SK-N-SH treated with all-trans-retinoic acid at 6 μM for 48 hours (cell line): ENCODE results near the gene GRPEL2.

ENCODE experiments used
- ATAC-seq: fragments of 200-7000 bp; cut with Tn5 transposase; 3 replicates; pipeline ENCODE4 v1.9.1; 2020; ENCODE audit warnings: mild to moderate bottlenecking, moderate library complexity
- ARNTL ChIP-seq: fragments of 450-650 bp; formaldehyde crosslinking; IDR thresholded peaks from 2 replicates; pipeline ENCODE4 v1.5.0; 2020; ENCODE audit warnings: low read depth, mild to moderate bottlenecking, moderate library complexity, borderline replicate concordance
- BACH2 ChIP-seq: fragments of 250-450 bp; sonication (Bioruptor Pico); IDR thresholded peaks from 2 replicates; pipeline ENCODE4 v1.9.0; 2021; ENCODE audit warnings: mild to moderate bottlenecking, borderline replicate concordance
- CREB5 ChIP-seq: fragments of 250-450 bp; sonication (Bioruptor Pico); IDR thresholded peaks from 2 replicates; pipeline ENCODE4 v1.5.1; 2020; ENCODE audit warnings: low read depth, mild to moderate bottlenecking, moderate library complexity
- CSDC2 ChIP-seq: fragments of 250-450 bp; sonication (Bioruptor Pico); IDR thresholded peaks from 2 replicates; pipeline ENCODE4 v1.5.0; 2020; ENCODE audit warnings: mild to moderate bottlenecking, moderate library complexity
- ESRRG ChIP-seq: fragments of 250-450 bp; sonication (Bioruptor Pico); IDR thresholded peaks from 2 replicates; pipeline ENCODE4 v1.6.1; 2021; ENCODE audit warnings: mild to moderate bottlenecking
- GLIS3 ChIP-seq: fragments of 250-450 bp; sonication (Bioruptor Pico); IDR thresholded peaks from 2 replicates; pipeline ENCODE4 v1.5.0; 2020; ENCODE audit warnings: mild to moderate bottlenecking, moderate library complexity
- ISL1 ChIP-seq: fragments of 250-450 bp; sonication (Bioruptor Pico); IDR thresholded peaks from 2 replicates; pipeline ENCODE4 v2.1.2; 2022; ENCODE audit warnings: mild to moderate bottlenecking, moderate library complexity
- PATZ1 ChIP-seq: fragments of 250-450 bp; sonication (Bioruptor Pico); IDR thresholded peaks from 2 replicates; pipeline ENCODE4 v1.8.0; 2020; ENCODE audit warnings: mild to moderate bottlenecking, moderate library complexity, borderline replicate concordance
- POU6F1 ChIP-seq: fragments of 250-450 bp; sonication (Bioruptor Pico); IDR thresholded peaks from 2 replicates; pipeline ENCODE4 v1.8.0; 2021; ENCODE audit warnings: low read depth, mild to moderate bottlenecking, moderate library complexity, borderline replicate concordance
- PPARA ChIP-seq: fragments of 250-450 bp; sonication (Bioruptor Pico); IDR thresholded peaks from 2 replicates; pipeline ENCODE4 v1.5.0; 2020; ENCODE audit warnings: mild to moderate bottlenecking, borderline replicate concordance
- RARB ChIP-seq: fragments of 250-450 bp; sonication (Bioruptor Pico); IDR thresholded peaks from 2 replicates; pipeline ENCODE4 v1.8.0; 2021; ENCODE audit warnings: mild to moderate bottlenecking, moderate library complexity
- SNAI2 ChIP-seq: fragments of 250-450 bp; sonication (Bioruptor Pico); IDR thresholded peaks from 2 replicates; pipeline ENCODE4 v1.5.0; 2020; ENCODE audit warnings: mild to moderate bottlenecking, moderate library complexity
- TCF4 ChIP-seq: fragments of 250-450 bp; sonication (Bioruptor Pico); IDR thresholded peaks from 2 replicates; pipeline ENCODE4 v1.8.0; 2021; ENCODE audit warnings: mild to moderate bottlenecking, moderate library complexity, borderline replicate concordance
- TOX ChIP-seq: fragments of 250-450 bp; sonication (Bioruptor Pico); IDR thresholded peaks from 2 replicates; pipeline ENCODE4 v1.8.0; 2021; ENCODE audit warnings: mild to moderate bottlenecking, moderate library complexity, borderline replicate concordance
- ZC3H10 ChIP-seq: fragments of 250-450 bp; sonication (Bioruptor Pico); IDR thresholded peaks from 2 replicates; pipeline ENCODE4 v1.5.1; 2021; ENCODE audit warnings: mild to moderate bottlenecking, moderate library complexity
- ZFP3 ChIP-seq: fragments of 250-450 bp; sonication (Bioruptor Pico); IDR thresholded peaks from 2 replicates; pipeline ENCODE4 v1.5.0; 2020; ENCODE audit warnings: mild to moderate bottlenecking, moderate library complexity
- ZFP30 ChIP-seq: fragments of 450-650 bp; formaldehyde crosslinking; IDR thresholded peaks from 2 replicates; pipeline ENCODE4 v1.5.0; 2022; ENCODE audit warnings: mild to moderate bottlenecking, moderate library complexity
- ZNF565 ChIP-seq: fragments of 450-650 bp; formaldehyde crosslinking; conservative IDR thresholded peaks from 2 replicates; pipeline ENCODE4 v1.5.0; 2020; ENCODE audit warnings: low read depth, mild to moderate bottlenecking, moderate library complexity
- ZNF70 ChIP-seq: fragments of 450-650 bp; formaldehyde crosslinking; IDR thresholded peaks from 2 replicates; pipeline ENCODE4 v1.5.0; 2020; ENCODE audit warnings: mild to moderate bottlenecking, moderate library complexity
- ZNF8 ChIP-seq: fragments of 450-650 bp; formaldehyde crosslinking; IDR thresholded peaks from 2 replicates; pipeline ENCODE4 v1.5.0; 2020; ENCODE audit warnings: mild to moderate bottlenecking, moderate library complexity

GRPEL2 gene

GRCh38 chr5:149379818-149380374 is 34.6 kb downstream of the GRPEL2 start:
- no peak for ATAC-seq
- TF ChIP-seq ZFP30 (no peak), ZNF565 (CRISPR knock-in tag) (no peak), SNAI2 (CRISPR knock-in tag) (no peak), ZNF8 (no peak), POU6F1 (no peak), BACH2 (CRISPR knock-in tag) (no peak), PATZ1 (no peak)

GRCh38 chr5:149380466-149381121 is 35.3 kb downstream of the GRPEL2 start:
- TF ChIP-seq ZNF565 (CRISPR knock-in tag) = no peak
- TF ChIP-seq, all 23 proteins: peak for 0
- ATAC-seq = no peak

- peak; percentile 48 for ATAC-seq
- TF ChIP-seq ZNF565 (CRISPR knock-in tag) (no peak), POU6F1 (no peak), TCF4 (CRISPR knock-in tag) (no peak), CREB5 (CRISPR knock-in tag) (no peak), ZNF8 (no peak), RARB (CRISPR knock-in tag) (no peak), ZNF70 (CRISPR knock-in tag) (no peak), TOX (no peak), ZC3H10 (CRISPR knock-in tag) (no peak), ZFP3 (CRISPR knock-in tag) (no peak), GLIS3 (CRISPR knock-in tag) (no peak), CSDC2 (CRISPR knock-in tag) (no peak), PPARA (no peak)
These were observed 36.1 kb downstream of the GRPEL2 start for GRCh38 chr5:149381261-149381985.

- peak; percentile 99 for ATAC-seq
- TF ChIP-seq CREB5 (CRISPR knock-in tag) (no peak), RARB (CRISPR knock-in tag) (no peak), ISL1 (no peak), POU6F1 (no peak), BACH2 (CRISPR knock-in tag) (no peak), ZC3H10 (CRISPR knock-in tag) (no peak), ZNF70 (CRISPR knock-in tag) (no peak), TOX (no peak), ARNTL (CRISPR knock-in tag) (no peak), ZNF565 (CRISPR knock-in tag) (no peak), GLIS3 (CRISPR knock-in tag) (no peak), TCF4 (CRISPR knock-in tag) (no peak), SNAI2 (CRISPR knock-in tag) (no peak), ESRRG (CRISPR knock-in tag) (no peak), ZFP3 (CRISPR knock-in tag) (no peak)
These were observed 36.7 kb downstream of the GRPEL2 start for GRCh38 chr5:149381986-149382338.
